ENCODE data around the gene RIC8B. TPM values are rescaled to one million over a fixed set of nuclear protein-coding genes. Genes with fewer than 3 reads are reported as not detected.

RIC8B gene
- total RNA-seq, 1 donor from 2014 or later: 25.2 TPM

GRCh38 chr12:106886932-106887331 is 112.5 kb downstream of the RIC8B start:
- H3K4me1 ChIP-seq: peaks cover 8% of the 10 kb centered on the region
- no peak overlapping the region for H3K4me3 ChIP-seq
- no peaks in the 10 kb centered on the region for H3K9me3 ChIP-seq (replicated peaks)
- no peak overlapping the region for H3K27ac ChIP-seq (replicated peaks)
- no peak for TF ChIP-seq CTCF (IDR thresholded peaks at IDR 0.05; ENCODE audit: borderline replicate concordance)
- H3K36me3 ChIP-seq: peaks cover 32% of the 10 kb centered on the region
- DNase-seq: no peak
- H3K27me3 ChIP-seq (ENCODE audit: low read depth): no peaks in the 10 kb centered on the region
- intact Hi-C loops (cut with micrococcal nuclease): no loop called here

GRCh38 chr12:106888348-106888970 is 114.0 kb downstream of the RIC8B start:
- H3K4me1 ChIP-seq: peaks cover 8% of the 10 kb centered on the region
- no peaks in the 10 kb centered on the region for H3K9me3 ChIP-seq (replicated peaks)
- no peak overlapping the region for H3K27ac ChIP-seq (replicated peaks)
- DNase-seq: no peak
- peaks cover 30% of the 10 kb centered on the region for H3K36me3 ChIP-seq
- no peaks in the 10 kb centered on the region for H3K27me3 ChIP-seq (ENCODE audit: low read depth)
- H3K4me3 ChIP-seq: no peak overlapping the region
- no peak for TF ChIP-seq CTCF (IDR thresholded peaks at IDR 0.05; ENCODE audit: borderline replicate concordance)
- intact Hi-C loops (cut with micrococcal nuclease): no loop called here

- intact Hi-C loops (cut with micrococcal nuclease): no loop called here
- Histone ChIP-seq H3K9me3 (replicated peaks) (no peaks in the 10 kb centered on the region), H3K36me3 (peaks cover 26% of the 10 kb centered on the region), H3K27ac (replicated peaks) (no peak overlapping the region), H3K4me3 (no peak overlapping the region), H3K4me1 (peaks cover 8% of the 10 kb centered on the region), H3K27me3 (ENCODE audit: low read depth) (no peaks in the 10 kb centered on the region)
- DNase-seq: no peak
- TF ChIP-seq CTCF (IDR thresholded peaks at IDR 0.05; ENCODE audit: borderline replicate concordance): no peak
Measured at GRCh38 chr12:106889326-106889725, 114.8 kb downstream of the RIC8B start.

GRCh38 chr12:106889950-106890626 is 115.6 kb downstream of the RIC8B start:
- peaks cover 8% of the 10 kb centered on the region for H3K4me1 ChIP-seq
- no peak overlapping the region for H3K4me3 ChIP-seq
- no peak for TF ChIP-seq CTCF (IDR thresholded peaks at IDR 0.05; ENCODE audit: borderline replicate concordance)
- no peaks in the 10 kb centered on the region for H3K27me3 ChIP-seq (ENCODE audit: low read depth)
- no peak overlapping the region for H3K27ac ChIP-seq (replicated peaks)
- intact Hi-C loops (cut with micrococcal nuclease): no loop called here
- DNase-seq: no peak
- H3K36me3 ChIP-seq: peaks cover 26% of the 10 kb centered on the region
- no peaks in the 10 kb centered on the region for H3K9me3 ChIP-seq (replicated peaks)

GRCh38 chr12:106892075-106892474 is 117.6 kb downstream of the RIC8B start:
- Histone ChIP-seq H3K9me3 (replicated peaks) (no peaks in the 10 kb centered on the region), H3K36me3 (peaks cover 9% of the 10 kb centered on the region), H3K27me3 (ENCODE audit: low read depth) (no peaks in the 10 kb centered on the region), H3K4me1 (peaks cover 8% of the 10 kb centered on the region), H3K27ac (replicated peaks) (no peak overlapping the region), H3K4me3 (no peak overlapping the region)
- no peak for DNase-seq
- intact Hi-C loops (cut with micrococcal nuclease): no loop called here
- TF ChIP-seq CTCF (IDR thresholded peaks at IDR 0.05; ENCODE audit: borderline replicate concordance): no peak
